ENCODE results near the gene PADI6.

DNA sequence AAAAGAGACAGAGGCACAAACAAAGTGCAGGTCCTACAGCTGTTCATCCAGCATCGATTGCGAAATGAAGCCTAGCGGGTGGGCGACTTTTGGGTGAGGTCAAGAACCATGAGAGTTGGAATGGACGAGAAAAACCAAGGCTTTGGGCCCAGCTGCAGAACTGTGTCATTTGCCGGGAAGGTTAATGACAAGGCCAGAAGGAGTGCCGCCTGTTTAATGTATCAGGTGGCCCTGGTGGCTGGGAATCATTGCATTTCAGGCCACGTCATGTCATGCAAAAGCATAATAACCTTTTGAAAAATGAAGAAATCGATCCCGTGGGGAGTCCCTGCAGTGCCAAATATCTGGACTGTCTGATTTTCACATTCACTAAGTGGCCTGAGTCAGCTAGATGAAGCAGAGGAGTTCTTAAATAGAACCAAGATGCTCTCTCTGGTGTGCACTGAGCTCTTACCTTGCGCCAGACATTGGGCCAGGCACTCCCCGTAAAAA lies 75.6 kb downstream of the PADI6 start:
- TF ChIP-seq, protein P1, sequence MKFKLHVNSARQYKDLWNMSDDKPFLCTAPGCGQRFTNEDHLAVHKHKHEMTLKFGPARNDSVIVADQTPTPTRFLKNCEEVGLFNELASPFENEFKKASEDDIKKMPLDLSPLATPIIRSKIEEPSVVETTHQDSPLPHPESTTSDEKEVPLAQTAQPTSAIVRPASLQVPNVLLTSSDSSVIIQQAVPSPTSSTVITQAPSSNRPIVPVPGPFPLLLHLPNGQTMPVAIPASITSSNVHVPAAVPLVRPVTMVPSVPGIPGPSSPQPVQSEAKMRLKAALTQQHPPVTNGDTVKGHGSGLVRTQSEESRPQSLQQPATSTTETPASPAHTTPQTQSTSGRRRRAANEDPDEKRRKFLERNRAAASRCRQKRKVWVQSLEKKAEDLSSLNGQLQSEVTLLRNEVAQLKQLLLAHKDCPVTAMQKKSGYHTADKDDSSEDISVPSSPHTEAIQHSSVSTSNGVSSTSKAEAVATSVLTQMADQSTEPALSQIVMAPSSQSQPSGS (CRISPR knock-in tag; IDR thresholded peaks at IDR 0.05): no peak
- TF ChIP-seq, protein P2, sequence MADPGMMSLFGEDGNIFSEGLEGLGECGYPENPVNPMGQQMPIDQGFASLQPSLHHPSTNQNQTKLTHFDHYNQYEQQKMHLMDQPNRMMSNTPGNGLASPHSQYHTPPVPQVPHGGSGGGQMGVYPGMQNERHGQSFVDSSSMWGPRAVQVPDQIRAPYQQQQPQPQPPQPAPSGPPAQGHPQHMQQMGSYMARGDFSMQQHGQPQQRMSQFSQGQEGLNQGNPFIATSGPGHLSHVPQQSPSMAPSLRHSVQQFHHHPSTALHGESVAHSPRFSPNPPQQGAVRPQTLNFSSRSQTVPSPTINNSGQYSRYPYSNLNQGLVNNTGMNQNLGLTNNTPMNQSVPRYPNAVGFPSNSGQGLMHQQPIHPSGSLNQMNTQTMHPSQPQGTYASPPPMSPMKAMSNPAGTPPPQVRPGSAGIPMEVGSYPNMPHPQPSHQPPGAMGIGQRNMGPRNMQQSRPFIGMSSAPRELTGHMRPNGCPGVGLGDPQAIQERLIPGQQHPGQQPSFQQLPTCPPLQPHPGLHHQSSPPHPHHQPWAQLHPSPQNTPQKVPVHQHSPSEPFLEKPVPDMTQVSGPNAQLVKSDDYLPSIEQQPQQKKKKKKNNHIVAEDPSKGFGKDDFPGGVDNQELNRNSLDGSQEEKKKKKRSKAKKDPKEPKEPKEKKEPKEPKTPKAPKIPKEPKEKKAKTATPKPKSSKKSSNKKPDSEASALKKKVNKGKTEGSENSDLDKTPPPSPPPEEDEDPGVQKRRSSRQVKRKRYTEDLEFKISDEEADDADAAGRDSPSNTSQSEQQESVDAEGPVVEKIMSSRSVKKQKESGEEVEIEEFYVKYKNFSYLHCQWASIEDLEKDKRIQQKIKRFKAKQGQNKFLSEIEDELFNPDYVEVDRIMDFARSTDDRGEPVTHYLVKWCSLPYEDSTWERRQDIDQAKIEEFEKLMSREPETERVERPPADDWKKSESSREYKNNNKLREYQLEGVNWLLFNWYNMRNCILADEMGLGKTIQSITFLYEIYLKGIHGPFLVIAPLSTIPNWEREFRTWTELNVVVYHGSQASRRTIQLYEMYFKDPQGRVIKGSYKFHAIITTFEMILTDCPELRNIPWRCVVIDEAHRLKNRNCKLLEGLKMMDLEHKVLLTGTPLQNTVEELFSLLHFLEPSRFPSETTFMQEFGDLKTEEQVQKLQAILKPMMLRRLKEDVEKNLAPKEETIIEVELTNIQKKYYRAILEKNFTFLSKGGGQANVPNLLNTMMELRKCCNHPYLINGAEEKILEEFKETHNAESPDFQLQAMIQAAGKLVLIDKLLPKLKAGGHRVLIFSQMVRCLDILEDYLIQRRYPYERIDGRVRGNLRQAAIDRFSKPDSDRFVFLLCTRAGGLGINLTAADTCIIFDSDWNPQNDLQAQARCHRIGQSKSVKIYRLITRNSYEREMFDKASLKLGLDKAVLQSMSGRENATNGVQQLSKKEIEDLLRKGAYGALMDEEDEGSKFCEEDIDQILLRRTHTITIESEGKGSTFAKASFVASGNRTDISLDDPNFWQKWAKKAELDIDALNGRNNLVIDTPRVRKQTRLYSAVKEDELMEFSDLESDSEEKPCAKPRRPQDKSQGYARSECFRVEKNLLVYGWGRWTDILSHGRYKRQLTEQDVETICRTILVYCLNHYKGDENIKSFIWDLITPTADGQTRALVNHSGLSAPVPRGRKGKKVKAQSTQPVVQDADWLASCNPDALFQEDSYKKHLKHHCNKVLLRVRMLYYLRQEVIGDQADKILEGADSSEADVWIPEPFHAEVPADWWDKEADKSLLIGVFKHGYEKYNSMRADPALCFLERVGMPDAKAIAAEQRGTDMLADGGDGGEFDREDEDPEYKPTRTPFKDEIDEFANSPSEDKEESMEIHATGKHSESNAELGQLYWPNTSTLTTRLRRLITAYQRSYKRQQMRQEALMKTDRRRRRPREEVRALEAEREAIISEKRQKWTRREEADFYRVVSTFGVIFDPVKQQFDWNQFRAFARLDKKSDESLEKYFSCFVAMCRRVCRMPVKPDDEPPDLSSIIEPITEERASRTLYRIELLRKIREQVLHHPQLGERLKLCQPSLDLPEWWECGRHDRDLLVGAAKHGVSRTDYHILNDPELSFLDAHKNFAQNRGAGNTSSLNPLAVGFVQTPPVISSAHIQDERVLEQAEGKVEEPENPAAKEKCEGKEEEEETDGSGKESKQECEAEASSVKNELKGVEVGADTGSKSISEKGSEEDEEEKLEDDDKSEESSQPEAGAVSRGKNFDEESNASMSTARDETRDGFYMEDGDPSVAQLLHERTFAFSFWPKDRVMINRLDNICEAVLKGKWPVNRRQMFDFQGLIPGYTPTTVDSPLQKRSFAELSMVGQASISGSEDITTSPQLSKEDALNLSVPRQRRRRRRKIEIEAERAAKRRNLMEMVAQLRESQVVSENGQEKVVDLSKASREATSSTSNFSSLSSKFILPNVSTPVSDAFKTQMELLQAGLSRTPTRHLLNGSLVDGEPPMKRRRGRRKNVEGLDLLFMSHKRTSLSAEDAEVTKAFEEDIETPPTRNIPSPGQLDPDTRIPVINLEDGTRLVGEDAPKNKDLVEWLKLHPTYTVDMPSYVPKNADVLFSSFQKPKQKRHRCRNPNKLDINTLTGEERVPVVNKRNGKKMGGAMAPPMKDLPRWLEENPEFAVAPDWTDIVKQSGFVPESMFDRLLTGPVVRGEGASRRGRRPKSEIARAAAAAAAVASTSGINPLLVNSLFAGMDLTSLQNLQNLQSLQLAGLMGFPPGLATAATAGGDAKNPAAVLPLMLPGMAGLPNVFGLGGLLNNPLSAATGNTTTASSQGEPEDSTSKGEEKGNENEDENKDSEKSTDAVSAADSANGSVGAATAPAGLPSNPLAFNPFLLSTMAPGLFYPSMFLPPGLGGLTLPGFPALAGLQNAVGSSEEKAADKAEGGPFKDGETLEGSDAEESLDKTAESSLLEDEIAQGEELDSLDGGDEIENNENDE (IDR thresholded peaks at IDR 0.05; ENCODE audit: low read depth, low read length): no peak
- TF ChIP-seq YY1 (IDR thresholded peaks at IDR 0.05; ENCODE audit: borderline replicate concordance in 1 of 3, control insufficient read depth in 1 of 3, extremely low read depth in 1 of 3, insufficient read depth in 3 of 3, insufficient read length in 1 of 3, insufficient replicate concordance in 2 of 3, low read depth in 1 of 3, low read length in 2 of 3) (no peak), HINFP (tag; conservative IDR thresholded peaks at IDR 0.05; ENCODE audit: low read depth) (no peak), ZZZ3 (IDR thresholded peaks at IDR 0.05) (no peak), NONO (IDR thresholded peaks at IDR 0.05; ENCODE audit: low read depth in 2 of 2, low read length in 1 of 2) (no peak), ARNT (IDR thresholded peaks at IDR 0.05) (no peak), EP300 (IDR thresholded peaks at IDR 0.05; ENCODE audit: low read length) (no peak), U2AF2 (optimal IDR thresholded peaks at IDR 0.05; ENCODE audit: low read depth, low read length) (no peak), POLR2A (conservative IDR thresholded peaks at IDR 0.05) (no peak), ZBTB1 (CRISPR knock-in tag; IDR thresholded peaks at IDR 0.05; ENCODE audit: borderline replicate concordance, low read depth) (no peak), ZNF165 (CRISPR knock-in tag; IDR thresholded peaks at IDR 0.05; ENCODE audit: borderline replicate concordance) (no peak)
- TF ChIP-seq, protein P3, sequence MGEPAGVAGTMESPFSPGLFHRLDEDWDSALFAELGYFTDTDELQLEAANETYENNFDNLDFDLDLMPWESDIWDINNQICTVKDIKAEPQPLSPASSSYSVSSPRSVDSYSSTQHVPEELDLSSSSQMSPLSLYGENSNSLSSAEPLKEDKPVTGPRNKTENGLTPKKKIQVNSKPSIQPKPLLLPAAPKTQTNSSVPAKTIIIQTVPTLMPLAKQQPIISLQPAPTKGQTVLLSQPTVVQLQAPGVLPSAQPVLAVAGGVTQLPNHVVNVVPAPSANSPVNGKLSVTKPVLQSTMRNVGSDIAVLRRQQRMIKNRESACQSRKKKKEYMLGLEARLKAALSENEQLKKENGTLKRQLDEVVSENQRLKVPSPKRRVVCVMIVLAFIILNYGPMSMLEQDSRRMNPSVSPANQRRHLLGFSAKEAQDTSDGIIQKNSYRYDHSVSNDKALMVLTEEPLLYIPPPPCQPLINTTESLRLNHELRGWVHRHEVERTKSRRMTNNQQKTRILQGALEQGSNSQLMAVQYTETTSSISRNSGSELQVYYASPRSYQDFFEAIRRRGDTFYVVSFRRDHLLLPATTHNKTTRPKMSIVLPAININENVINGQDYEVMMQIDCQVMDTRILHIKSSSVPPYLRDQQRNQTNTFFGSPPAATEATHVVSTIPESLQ (CRISPR knock-in tag; IDR thresholded peaks at IDR 0.05): no peak
- TF ChIP-seq, protein P4, sequence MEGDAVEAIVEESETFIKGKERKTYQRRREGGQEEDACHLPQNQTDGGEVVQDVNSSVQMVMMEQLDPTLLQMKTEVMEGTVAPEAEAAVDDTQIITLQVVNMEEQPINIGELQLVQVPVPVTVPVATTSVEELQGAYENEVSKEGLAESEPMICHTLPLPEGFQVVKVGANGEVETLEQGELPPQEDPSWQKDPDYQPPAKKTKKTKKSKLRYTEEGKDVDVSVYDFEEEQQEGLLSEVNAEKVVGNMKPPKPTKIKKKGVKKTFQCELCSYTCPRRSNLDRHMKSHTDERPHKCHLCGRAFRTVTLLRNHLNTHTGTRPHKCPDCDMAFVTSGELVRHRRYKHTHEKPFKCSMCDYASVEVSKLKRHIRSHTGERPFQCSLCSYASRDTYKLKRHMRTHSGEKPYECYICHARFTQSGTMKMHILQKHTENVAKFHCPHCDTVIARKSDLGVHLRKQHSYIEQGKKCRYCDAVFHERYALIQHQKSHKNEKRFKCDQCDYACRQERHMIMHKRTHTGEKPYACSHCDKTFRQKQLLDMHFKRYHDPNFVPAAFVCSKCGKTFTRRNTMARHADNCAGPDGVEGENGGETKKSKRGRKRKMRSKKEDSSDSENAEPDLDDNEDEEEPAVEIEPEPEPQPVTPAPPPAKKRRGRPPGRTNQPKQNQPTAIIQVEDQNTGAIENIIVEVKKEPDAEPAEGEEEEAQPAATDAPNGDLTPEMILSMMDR (IDR thresholded peaks at IDR 0.05 in 2 of 3, conservative IDR thresholded peaks at IDR 0.05 in 1 of 3; ENCODE audit: insufficient read depth in 2 of 3, low read depth in 1 of 3, low read length in 3 of 3): no peak
